HuH-7.5 (cell line): ENCODE results near the gene RAP2B.
"Not testable (repeated sequence)": the region's sequence is repeated elsewhere in the genome, so short reads cannot be mapped to it uniquely, and the experiment has no call there.

Source experiments
- DNase-seq: peaks from one replicate; pipeline ENCODE4 v3.0.0; 2011; ENCODE audit warnings: low spot score

RAP2B gene

DNA sequence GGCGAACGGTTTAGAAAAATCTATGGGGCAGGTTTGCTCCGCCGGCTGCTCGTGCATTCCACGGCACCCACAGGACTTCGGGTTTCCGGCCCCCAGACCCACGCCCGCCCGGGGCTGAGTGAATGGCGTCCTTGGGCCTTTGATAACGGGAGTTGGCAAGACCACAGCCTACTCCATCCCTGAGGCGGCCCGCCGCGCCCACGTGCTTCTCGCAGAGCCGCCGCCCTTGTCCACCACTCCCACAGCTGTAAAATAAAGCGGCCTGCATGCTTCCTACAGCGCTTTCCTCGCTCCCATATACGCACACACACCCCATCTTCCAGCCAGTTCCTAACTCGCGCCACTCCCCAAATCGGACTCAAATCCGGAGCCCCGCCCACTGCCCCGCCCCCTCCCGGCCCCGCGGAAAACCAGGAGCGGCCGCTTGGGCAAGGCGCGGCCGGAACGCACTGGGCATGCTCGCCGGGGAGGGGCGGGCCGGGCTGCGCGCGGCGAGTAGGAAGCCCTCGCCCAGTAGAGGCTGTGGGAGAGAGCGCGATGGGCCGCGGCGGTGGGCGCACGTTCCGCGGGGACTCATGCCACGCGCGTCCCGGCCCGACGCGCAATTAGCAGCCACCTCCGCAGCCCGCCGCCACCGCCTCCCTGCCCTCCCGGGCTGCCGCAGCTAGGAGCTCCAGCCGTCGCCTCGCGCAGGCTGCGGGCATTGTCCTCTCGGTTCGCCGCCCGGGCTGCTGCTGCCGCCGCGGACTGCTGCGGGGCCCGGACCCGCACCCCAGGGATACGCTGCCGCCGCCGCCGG, at the start of gene RAP2B:
TSS of gene RAP2B (plus strand) at position 513 of the 799 bp plus-strand sequence. CDS start 468 bp downstream, outside the sequence.
- peak; percentile 72 for DNase-seq

DNA sequence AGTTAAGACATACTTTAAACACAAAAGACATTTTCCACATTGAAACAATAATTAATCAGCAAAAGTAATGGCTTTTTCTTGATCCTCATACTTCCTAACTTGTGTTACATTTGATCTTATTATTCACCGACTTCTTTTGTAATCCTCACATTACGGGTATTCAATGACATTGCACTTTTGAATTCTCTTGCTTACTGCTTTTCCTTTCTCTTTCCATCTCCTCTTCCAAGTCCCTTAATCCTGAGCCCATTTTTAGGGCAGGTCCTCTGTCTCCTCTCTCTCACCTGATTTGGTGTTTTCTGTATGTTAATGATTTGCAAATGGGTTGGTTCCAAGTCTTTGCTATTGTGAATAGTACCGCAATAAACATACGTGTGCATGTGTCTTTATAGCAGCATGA, 48.5 kb upstream of the RAP2B start:
- DNase-seq = no peak

DNA sequence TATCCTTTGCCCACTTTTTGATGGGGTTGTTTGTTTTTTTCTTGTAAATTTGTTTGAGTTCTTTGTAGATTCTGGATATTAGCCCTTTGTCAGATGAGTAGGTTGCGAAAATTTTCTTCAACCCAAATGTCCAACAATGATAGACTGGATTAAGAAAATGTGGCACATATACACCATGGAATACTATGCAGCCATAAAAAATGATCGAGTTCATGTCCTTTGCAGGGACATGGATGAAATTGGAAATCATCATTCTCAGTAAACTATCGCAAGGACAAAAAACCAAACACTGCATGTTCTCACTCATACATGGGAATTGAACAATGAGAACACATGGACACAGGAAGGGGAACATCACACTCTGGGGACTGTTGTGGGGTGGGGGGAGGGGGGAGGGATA, 47.8 kb upstream of the RAP2B start:
- not testable (repeated sequence) for DNase-seq

DNA sequence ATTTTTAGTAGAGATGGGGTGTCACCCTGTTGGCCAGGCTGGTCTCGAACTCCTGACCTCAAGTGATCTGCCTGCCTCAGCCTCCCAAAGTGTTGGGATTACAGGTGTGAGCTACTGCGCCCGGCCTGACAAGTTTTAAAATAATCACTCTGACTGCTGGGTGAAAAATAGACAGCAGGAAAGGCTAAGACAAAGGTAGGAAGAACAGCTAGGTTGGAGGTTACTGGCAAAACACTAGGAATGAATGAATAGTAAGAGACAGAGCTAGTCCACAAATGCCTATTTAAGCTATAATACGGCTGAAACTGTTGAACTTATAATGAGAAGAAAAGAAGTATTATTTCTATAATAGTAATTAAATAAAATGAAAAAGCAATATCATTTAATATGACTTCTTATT, 46.7 kb upstream of the RAP2B start:
- no peak for DNase-seq

DNA sequence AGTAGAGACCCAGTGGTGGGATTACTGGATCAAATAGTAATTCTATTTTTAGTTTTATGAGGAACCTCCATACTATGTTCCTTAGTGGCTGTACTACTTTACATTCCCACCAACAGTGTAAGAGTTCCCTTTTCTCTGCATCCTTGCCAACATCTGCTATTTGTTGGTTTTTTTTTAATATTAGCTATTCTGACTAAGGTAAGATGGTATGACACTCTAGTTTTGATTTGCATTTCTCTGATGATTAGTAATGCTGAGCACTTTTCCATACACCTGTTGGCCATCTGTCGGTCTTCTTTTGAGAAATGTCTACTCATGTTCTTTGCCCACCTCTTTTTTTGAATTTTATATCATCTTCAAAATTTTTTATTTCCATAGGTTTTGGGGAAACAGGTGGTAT, 34.2 kb upstream of the RAP2B start:
- no peak for DNase-seq

DNA sequence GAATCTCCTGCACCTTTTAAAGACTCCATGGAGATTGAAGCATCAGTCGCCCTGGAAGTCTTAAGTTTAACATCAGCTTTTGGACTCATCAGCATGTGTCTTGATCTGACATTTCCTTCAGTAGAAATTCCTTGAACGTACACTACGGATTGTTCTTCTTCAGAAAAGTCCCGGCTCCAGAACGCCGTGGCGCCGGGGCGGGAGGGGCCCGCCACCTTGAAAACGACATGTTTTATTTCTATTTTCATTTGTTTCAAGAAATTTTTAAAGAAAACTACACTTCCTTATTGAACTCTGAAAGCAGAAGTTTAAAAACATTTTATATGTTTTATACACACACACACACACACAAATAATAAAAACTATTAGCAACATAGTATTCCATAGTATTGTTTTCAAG, 32.6 kb upstream of the RAP2B start:
- DNase-seq = no peak

DNA sequence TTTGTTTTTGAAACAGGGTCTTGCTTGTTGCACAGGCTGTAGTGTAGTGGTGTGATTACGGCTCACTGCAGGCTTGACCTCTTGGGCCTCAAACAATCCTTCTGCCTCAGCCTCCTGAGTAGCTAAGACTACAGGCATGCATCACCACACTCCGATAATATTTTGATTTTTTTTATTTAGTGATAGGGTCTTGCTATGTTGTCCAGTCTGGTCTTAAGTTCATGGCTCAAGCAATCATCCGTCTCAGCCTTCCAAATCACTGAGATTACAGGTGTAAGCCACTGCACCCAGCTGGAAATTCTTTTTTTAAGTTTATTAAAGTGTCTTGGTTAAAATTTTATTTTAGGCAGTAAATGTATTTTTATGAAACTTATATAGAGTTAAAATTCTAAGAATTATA, 32.2 kb upstream of the RAP2B start:
- no peak for DNase-seq

DNA sequence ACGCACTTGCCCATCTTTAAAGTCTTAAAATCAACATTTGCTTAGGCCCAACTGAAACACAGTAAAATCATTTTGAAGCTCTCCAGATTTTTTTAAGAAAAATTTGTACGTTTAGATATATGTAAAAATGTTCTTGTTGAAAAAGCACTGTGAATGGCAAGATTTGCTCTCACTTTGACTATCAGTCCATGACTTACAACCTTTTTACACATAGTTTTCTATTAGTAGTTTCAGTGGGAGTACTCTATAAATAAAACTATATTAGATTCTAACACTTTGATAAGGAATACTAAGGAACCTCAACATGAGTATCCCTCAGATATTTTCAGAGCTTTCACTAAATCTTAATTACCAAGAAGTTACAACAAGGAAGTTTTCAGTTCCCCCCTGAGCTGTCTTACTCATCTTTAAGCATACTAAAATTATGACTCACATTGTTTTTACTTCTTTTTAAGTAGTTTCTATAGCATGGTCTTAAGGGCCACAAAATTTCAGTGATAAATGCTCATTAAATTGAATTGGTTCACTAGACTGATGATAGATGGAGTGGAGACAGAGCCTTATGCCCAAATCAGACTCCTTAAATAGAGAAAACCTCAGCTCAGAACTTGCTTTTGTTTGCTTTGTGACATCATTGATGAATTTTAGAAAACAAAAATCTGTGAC, 31.6 kb upstream of the RAP2B start:
- DNase-seq = no peak

DNA sequence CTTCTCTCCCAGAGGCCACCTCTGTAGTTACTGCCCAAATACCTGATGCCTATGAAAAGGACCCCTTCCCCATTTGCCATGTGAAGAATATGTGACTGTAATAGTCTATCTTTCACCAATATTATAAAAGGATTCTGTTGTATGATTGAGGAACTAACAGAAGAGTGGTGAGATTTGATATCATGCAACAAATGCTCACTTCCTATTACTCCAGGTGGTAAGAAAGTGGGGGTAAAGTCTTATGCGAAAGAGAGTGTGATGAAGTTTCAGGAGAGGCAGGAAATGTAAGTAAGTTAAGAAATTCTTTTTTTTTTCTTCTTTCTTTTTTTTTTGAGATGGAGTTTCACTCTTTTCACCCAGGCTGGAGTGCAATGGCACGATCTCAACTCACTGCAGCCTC, 24.4 kb upstream of the RAP2B start:
- no peak for DNase-seq

DNA sequence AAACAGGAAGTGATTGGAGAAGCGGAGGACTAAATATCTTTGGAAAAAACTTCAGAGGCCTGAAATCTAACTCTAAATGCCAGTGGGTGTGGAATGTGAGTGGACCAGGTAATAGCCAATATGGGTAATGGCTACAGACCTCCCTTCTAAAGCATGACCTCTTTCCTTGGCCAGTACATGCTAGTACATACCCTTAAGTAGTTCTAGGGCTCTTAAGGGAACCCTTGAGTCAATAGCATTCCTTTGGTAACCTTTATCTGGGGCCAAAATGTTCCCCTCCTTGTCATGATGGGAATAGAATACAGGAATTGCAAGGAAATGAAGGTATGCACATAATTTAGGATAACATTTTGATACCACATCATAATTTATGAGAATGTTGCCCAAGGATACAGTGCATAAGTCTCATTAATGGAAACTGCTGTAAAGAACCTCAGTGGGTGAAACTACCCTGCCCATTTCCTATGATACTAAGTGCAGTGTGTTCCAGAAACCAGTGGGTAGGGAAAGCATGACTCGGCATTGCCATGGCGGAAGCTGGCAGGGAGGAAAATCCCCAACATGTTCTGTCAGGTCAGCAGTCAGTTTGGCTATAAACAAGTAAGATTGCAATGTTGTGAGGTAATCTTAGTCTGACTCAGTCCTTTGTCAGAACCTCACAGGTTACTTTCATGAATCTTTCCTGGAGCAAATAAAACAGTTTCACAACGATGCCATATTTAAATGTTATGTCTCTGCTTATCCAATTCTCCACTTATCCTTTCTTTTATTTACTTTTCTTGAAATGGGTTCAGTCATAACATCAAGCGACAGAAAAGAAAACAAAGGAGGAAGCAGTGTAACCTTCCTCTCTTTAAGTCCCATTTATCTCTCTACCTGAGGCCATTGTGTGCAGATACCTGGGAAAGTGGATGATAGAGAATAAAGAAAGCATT, 23.5 kb upstream of the RAP2B start:
- peak; percentile 23 for DNase-seq

DNA sequence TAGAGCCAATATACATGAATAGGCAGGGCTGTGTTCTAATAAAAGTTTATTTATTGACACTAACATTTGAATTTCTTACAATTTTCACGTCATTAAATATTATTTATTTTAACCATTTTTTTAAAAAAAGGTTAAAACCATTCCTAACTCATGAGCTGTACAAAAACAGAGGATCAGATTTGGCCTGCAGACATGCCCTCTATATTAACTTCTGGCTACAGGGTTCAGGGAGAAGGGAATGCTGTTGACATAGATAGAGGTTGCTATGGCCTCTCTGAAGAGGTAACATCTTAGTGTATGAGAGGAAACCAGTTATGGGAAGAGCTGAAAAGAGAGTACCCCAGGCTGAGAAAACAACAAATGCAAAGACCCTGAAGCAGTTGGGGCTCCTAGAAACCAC, 19.1 kb upstream of the RAP2B start:
- no peak for DNase-seq

DNA sequence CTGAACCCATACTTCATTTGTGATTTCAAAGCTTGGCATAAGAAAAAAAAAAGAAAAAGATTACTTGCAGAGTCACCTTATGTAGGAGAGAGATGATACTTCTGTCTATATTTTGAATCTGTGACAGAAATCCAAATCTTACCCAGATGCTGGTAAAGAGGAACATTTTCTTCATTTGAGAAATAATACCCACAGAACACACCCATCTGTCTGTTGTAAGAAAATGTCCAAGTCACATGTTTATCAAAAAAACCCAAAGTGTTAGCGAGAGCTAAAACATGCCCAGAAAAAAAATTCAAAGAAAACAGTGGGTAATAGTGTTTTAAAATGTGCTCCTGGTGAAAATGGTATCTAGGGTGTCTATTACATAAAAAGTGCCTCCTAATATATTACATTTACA, 18.0 kb upstream of the RAP2B start:
- no peak for DNase-seq

DNA sequence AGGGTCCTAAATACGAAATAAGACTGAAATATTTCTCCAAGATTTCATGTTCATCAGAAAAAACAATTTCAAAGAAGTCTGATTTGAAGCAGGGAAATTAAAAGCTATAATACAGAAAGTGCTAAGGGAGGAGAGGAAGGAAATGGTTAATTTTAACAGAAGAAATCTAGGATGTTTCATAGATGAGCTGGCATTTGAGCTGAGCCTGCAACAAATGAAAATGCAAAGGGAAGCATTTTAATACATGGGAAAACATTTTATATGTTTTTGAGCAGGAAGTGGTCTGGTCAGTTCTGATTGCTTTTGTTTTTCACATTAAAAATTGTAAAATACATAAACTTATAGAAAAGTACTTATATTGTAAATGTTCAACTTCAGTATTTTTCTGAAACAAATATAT, 17.2 kb upstream of the RAP2B start:
- no peak for DNase-seq

DNA sequence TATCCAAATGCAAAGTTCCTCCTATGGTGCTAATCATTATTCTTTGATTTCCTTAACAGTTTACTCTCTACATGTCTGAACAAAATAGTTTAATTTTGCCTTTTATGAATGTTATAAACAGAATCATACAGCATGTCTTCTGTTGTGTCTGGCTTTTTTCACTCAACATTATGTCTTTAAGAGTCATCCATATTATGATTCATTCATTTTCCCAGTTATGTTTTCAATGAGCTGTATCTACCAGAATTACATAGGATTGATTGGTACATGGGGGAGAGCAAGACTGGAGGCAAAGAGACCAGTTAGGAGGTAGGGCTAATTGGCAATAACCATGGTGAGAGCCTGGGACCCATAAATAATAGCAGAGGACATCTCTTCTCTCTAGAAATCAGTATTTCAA, 16.6 kb upstream of the RAP2B start:
- no peak for DNase-seq

DNA sequence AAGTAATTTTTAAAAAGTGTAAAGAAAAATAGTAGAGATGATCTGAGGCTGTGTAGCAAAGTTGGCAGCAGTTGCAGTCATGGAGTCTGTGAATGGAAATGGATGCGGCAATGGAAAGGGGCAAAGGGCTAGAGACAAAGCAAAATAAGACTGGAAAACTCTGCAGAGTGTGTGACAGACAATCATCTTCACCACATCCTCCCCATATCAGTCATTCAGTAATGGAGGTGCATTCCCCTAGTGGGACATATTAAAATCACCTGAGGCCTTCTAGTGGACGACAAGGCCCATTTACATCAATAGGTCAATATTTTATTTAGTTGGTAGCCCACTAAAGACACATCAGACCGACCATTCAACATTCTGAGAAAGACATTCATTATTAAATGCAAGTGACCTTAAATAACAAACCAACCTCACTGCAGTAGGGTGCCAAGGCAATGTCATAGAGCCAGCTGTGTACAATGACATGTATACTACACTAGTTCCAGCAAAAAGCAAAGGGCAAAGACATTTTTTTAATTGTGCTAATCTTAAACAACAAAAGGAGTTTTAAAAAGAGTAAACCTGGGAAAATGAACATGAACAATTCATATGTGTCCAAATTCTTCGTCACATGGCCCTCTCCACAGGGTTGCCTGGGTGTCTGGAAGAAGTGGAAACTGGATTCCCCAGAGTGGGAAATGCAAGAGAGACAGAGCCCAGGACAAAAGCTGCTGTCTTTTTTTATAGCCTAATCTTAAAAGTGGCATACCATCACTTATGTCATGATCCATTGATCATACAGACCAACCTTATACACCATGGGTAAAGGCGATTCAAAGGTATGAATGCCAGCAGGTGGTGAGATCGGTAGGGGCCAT, 15.6 kb upstream of the RAP2B start:
- no peak for DNase-seq

DNA sequence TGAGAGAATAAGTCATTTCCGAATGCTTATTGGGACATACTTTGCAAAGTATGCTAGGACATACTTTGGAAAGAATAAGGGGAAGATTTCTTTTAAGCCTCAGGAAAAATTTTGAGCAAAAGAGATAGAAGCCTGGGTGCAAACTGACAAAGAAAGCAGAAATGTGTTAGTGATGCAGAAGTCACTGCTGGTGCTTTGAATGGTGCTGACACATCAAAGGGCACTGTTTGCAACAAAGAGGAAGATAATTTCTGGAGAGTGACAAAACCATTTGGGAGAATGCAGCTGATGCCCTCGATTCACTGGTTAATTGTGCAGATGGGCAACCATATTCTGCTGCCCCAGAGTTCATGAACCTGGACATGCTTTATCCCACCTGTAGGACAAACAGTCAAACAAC, 11.0 kb upstream of the RAP2B start:
- no peak for DNase-seq

DNA sequence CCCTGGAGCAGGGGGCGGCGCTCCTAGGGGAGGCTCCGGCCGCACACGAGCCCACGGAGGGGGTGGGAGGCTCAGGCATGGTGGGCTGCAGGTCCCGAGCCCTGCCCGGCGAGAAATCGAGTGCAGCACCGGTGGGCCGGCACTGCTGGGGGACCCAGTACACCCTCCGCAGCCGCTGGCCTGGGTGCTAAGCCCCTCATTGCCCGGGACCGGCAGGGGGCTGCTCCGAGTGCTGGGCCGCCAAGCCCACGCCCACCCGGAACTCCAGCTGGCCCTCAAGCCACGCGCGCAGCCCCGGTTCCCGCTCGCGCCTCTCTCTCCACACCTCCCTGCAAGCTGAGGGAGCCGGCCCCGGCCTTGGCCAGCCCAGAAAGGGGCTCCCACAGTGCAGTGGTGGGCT, 6.2 kb upstream of the RAP2B start:
- not testable (repeated sequence) for DNase-seq

DNA sequence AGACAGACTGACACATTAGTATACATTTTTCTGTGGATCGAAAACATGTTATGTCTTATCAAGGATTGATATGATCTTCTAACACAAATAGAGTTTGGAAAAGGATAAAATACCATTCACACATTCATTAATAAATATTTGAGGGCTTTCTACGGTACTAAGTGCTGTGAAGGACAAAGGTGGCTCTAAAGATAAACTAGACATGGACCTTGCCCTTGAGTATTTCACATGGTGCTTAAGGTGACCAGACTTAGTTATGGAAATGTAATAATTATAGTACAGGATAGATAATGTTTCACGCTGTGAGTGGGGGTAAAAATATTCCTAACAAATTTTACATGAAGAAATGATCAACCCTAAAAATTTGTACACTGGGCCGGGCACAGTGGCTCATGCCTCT, 3.8 kb upstream of the RAP2B start:
- no peak for DNase-seq

DNA sequence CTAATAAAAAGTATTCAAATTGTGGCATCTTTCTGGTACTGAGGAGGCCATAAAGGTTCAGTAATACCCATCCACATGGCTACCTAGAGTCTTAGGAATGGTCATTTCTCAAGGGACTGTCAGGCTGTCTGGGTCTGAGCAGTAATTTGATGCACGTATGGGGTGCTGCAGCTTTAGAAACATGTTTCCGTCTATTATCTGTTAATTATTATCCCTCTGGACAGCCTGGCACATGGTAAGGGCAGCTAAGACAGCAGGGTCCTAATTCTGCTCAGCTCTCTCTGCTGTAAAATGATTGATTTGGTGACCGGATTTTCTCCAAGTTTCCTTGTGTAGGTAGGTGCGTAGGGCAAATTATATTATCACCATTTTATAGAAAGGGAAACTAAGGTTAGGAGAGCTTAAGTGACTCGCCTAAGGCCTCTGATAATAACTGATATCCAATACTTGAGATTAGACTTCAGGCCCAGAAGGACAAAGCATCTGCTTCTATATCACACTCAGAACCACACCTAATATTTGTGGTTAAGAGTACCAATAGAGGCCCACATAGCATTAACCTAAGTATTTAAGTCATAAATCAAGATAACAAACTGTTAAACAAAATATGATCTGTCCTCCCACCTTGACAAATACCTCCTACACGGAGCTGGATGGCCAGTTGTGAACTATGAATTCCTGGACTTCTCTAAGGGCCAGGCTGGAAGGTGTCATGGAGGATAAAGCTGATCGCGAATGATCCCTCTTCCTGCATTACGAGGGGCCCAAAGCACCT, 2.9 kb upstream of the RAP2B start:
- no peak for DNase-seq

DNA sequence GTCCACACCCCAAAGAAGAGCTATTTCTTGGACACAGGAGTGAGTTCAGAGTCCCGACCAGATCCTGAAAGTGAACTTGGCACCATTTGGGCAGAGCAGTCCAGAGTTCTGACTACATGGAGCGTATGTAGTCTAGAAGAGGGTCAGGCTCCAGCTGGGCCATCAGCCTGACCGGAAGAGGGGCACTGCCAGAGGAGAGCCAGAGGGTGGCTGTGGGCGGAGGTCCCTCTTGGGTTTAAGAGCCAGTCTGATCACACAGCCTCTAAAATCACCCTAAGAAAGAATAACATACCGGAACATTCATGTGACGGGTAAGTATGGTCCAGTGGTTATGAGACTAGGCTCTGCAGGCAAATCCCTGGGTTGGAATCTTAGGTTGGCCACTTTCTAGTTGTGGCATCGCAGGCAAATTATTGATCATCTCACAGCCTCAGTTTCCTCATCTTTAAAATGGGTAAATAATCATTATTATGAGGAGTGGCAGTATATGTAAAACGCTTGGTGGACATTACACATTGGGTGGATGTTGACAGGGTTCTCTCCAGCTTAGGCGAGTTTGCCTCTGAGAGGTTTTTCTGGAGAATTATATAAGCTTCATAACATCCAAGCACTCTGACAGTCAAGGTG, 2.1 kb upstream of the RAP2B start:
- DNase-seq = no peak
